ENCODE results near the gene TNFRSF12A.

GRCh38 chr16:2982402-2982801 lies 37.8 kb upstream of the TNFRSF12A start:
- no peak for TF ChIP-seq NFE2L1 (CRISPR knock-in tag; IDR thresholded peaks at IDR 0.05)
- TF ChIP-seq, protein P1, sequence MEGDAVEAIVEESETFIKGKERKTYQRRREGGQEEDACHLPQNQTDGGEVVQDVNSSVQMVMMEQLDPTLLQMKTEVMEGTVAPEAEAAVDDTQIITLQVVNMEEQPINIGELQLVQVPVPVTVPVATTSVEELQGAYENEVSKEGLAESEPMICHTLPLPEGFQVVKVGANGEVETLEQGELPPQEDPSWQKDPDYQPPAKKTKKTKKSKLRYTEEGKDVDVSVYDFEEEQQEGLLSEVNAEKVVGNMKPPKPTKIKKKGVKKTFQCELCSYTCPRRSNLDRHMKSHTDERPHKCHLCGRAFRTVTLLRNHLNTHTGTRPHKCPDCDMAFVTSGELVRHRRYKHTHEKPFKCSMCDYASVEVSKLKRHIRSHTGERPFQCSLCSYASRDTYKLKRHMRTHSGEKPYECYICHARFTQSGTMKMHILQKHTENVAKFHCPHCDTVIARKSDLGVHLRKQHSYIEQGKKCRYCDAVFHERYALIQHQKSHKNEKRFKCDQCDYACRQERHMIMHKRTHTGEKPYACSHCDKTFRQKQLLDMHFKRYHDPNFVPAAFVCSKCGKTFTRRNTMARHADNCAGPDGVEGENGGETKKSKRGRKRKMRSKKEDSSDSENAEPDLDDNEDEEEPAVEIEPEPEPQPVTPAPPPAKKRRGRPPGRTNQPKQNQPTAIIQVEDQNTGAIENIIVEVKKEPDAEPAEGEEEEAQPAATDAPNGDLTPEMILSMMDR (IDR thresholded peaks at IDR 0.05): no peak
- no peak for TF ChIP-seq FOXJ3 (CRISPR knock-in tag; IDR thresholded peaks at IDR 0.05; ENCODE audit: borderline replicate concordance)
- TF ChIP-seq GABPB1 (CRISPR knock-in tag; IDR thresholded peaks at IDR 0.05): no peak
- TF ChIP-seq, protein P2, sequence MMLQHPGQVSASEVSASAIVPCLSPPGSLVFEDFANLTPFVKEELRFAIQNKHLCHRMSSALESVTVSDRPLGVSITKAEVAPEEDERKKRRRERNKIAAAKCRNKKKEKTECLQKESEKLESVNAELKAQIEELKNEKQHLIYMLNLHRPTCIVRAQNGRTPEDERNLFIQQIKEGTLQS (CRISPR knock-in tag; conservative IDR thresholded peaks at IDR 0.05): no peak
- no peak for TF ChIP-seq SOX15 (CRISPR knock-in tag; IDR thresholded peaks at IDR 0.05)
- no peak for TF ChIP-seq ETV6 (CRISPR knock-in tag; IDR thresholded peaks at IDR 0.05)
- TF ChIP-seq ZNF121 (CRISPR knock-in tag; IDR thresholded peaks at IDR 0.05): no peak
- TF ChIP-seq ZNF263 (CRISPR knock-in tag; IDR thresholded peaks at IDR 0.05; ENCODE audit: low read depth): no peak
- TF ChIP-seq USF2 (CRISPR knock-in tag; IDR thresholded peaks at IDR 0.05): no peak
- TF ChIP-seq SMAD4 (CRISPR knock-in tag; IDR thresholded peaks at IDR 0.05): no peak
- TF ChIP-seq, protein P3, sequence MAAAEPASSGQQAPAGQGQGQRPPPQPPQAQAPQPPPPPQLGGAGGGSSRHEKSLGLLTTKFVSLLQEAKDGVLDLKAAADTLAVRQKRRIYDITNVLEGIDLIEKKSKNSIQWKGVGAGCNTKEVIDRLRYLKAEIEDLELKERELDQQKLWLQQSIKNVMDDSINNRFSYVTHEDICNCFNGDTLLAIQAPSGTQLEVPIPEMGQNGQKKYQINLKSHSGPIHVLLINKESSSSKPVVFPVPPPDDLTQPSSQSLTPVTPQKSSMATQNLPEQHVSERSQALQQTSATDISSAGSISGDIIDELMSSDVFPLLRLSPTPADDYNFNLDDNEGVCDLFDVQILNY (CRISPR knock-in tag; IDR thresholded peaks at IDR 0.05): no peak
- TF ChIP-seq, protein P4, sequence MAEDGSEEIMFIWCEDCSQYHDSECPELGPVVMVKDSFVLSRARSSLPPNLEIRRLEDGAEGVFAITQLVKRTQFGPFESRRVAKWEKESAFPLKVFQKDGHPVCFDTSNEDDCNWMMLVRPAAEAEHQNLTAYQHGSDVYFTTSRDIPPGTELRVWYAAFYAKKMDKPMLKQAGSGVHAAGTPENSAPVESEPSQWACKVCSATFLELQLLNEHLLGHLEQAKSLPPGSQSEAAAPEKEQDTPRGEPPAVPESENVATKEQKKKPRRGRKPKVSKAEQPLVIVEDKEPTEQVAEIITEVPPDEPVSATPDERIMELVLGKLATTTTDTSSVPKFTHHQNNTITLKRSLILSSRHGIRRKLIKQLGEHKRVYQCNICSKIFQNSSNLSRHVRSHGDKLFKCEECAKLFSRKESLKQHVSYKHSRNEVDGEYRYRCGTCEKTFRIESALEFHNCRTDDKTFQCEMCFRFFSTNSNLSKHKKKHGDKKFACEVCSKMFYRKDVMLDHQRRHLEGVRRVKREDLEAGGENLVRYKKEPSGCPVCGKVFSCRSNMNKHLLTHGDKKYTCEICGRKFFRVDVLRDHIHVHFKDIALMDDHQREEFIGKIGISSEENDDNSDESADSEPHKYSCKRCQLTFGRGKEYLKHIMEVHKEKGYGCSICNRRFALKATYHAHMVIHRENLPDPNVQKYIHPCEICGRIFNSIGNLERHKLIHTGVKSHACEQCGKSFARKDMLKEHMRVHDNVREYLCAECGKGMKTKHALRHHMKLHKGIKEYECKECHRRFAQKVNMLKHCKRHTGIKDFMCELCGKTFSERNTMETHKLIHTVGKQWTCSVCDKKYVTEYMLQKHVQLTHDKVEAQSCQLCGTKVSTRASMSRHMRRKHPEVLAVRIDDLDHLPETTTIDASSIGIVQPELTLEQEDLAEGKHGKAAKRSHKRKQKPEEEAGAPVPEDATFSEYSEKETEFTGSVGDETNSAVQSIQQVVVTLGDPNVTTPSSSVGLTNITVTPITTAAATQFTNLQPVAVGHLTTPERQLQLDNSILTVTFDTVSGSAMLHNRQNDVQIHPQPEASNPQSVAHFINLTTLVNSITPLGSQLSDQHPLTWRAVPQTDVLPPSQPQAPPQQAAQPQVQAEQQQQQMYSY (CRISPR knock-in tag; IDR thresholded peaks at IDR 0.05): no peak
- no peak for TF ChIP-seq FOXP1 (CRISPR knock-in tag; IDR thresholded peaks at IDR 0.05; ENCODE audit: borderline replicate concordance)
